Natural killer cell (primary cell): ENCODE data around the gene SMARCD3. TPM values are rescaled to one million over a fixed set of nuclear protein-coding genes. Genes with fewer than 3 reads are reported as not detected.

Experiments
- ATAC-seq, 3 donors: fragments of 150-1000 bp in 2 of 3; fragments of 200-7000 bp in 1 of 3; cut with Tn5 transposase; 1 replicate in 1 of 3; 2 replicates in 2 of 3; pipeline ENCODE4 v1.10.0; 2021; ENCODE audit warnings: mild to moderate bottlenecking in 2 of 3, moderate library complexity in 2 of 3
- DNase-seq, 2 donors: peaks; one replicate each; pipeline versions ENCODE4 v3.0.0 to v3.0.0-alpha.2; 2013 to 2021; ENCODE audit warnings: mixed read lengths in 1 of 2
- H3K27ac ChIP-seq: one replicate; pipeline ENCODE4 v1.5.1; 2013; ENCODE audit warnings: mild to moderate bottlenecking, low read length
- H3K27me3 ChIP-seq: one replicate; pipeline ENCODE4 v1.6.1; 2013; ENCODE audit warnings: low read length; ENCODE audit not compliant: control insufficient read depth, insufficient read depth
- H3K36me3 ChIP-seq: one replicate; pipeline ENCODE4 v1.6.1; 2013; ENCODE audit warnings: low read length; ENCODE audit not compliant: control insufficient read depth, insufficient read depth
- H3K4me1 ChIP-seq: one replicate; pipeline ENCODE4 v1.6.1; 2013; ENCODE audit warnings: low read length; ENCODE audit not compliant: control insufficient read depth, insufficient read depth
- H3K4me3 ChIP-seq: one replicate; pipeline ENCODE4 v1.5.1; 2013; ENCODE audit warnings: low read length
- H3K9me3 ChIP-seq: one replicate; pipeline ENCODE4 v1.6.1; 2013; ENCODE audit warnings: low read length; ENCODE audit not compliant: control insufficient read depth, insufficient read depth
- H3K27ac Mint-ChIP-seq, 2 donors: one replicate each; pipeline ENCODE4 v1.8.0; 2022; ENCODE audit warnings: mild to moderate bottlenecking in 2 of 2, mixed read lengths in 2 of 2, moderate library complexity in 1 of 2
- H3K27me3 Mint-ChIP-seq, 2 donors: one replicate each; pipeline ENCODE4 v1.8.0; 2022; ENCODE audit warnings: low read depth in 2 of 2, mixed read lengths in 2 of 2
- H3K36me3 Mint-ChIP-seq: one replicate; pipeline ENCODE4 v1.8.0; 2022; ENCODE audit warnings: mixed read lengths
- H3K4me1 Mint-ChIP-seq, 2 donors: one replicate each; pipeline ENCODE4 v1.8.0; 2022; ENCODE audit warnings: mixed read lengths in 2 of 2
- H3K4me3 Mint-ChIP-seq: one replicate; pipeline ENCODE4 v1.8.0; 2022; ENCODE audit warnings: mild to moderate bottlenecking, moderate library complexity, mixed read lengths
- H3K9me3 Mint-ChIP-seq, 2 donors: one replicate each; pipeline ENCODE4 v1.8.0; 2022; ENCODE audit warnings: mixed read lengths in 2 of 2
- CTCF ChIP-seq: fragments of 200-600 bp; IDR thresholded peaks from one replicate; pipeline ENCODE4 v1.8.0; 2022; ENCODE audit warnings: antibody characterized with exemption
- WGBS: methylation state at CpG from one replicate; pipeline ENCODE4 v1.1.7; 2013; ENCODE audit warnings: missing lambda C conversion rate; ENCODE audit not compliant: insufficient coverage; 5-methylcytosine and 5-hydroxymethylcytosine counted together
- intact Hi-C: fragments of 100-400 bp; cut with micrococcal nuclease; formaldehyde crosslinking; loops from one replicate; pipeline ENCODE4 v1.14.2; 2022
- total RNA-seq, 4 donors: library from RNA; stranded (reverse); fragments of 120-200 nt in 1 of 4; gene quantifications; one replicate each; pipeline versions ENCODE4 v1.2.3 to v1.2.4, GENCODE V29; 2013 to 2022

The SMARCD3 gene
- total RNA-seq, 3 donors from 2014 or later (not counting 1 experiment from before 2014, with no cell fraction given): 3.1 to 8.7 (median 6.5) TPM

- H3K4me3 ChIP-seq: no peak overlapping the region
- no peaks in the 10 kb centered on the region for H3K9me3 Mint-ChIP-seq
- H3K27ac Mint-ChIP-seq: no peak overlapping the region
- H3K27ac ChIP-seq: no peak overlapping the region
- TF ChIP-seq CTCF: no peak
- no peaks in the 10 kb centered on the region for H3K36me3 ChIP-seq
- DNase-seq (peak in 1 of 2 donors; percentile 15), ATAC-seq (no peak)
- WGBS: 54% methylated on average over 7 of the region's 7 CpGs
- H3K9me3 ChIP-seq: no peaks in the 10 kb centered on the region
- H3K27me3 Mint-ChIP-seq: peaks cover 6 to 7% of the 10 kb centered on the region in 2 donors
- intact Hi-C loops: no loop called here
- H3K36me3 Mint-ChIP-seq: no peaks in the 10 kb centered on the region
- no peak overlapping the region for H3K4me3 Mint-ChIP-seq
- peaks cover 6% of the 10 kb centered on the region for H3K4me1 ChIP-seq
- no peaks in the 10 kb centered on the region for H3K4me1 Mint-ChIP-seq
- H3K27me3 ChIP-seq: no peaks in the 10 kb centered on the region
Observed at GRCh38 chr7:151194188-151194587, 54.3 kb downstream of the SMARCD3 start.

- Mint-ChIP-seq H3K9me3 (no peaks in the 10 kb centered on the region), H3K4me1 (no peaks in the 10 kb centered on the region), H3K4me3 (no peak overlapping the region), H3K27ac (no peak overlapping the region), H3K27me3 (peaks cover 6 to 9% of the 10 kb centered on the region in 2 donors), H3K36me3 (no peaks in the 10 kb centered on the region)
- no peak for DNase-seq
- WGBS: 91% methylated on average over 12 of the region's 14 CpGs
- ATAC-seq: no peak
- Histone ChIP-seq H3K27me3 (no peaks in the 10 kb centered on the region), H3K27ac (no peak overlapping the region), H3K4me1 (peaks cover 6% of the 10 kb centered on the region), H3K9me3 (no peaks in the 10 kb centered on the region), H3K36me3 (no peaks in the 10 kb centered on the region), H3K4me3 (no peak overlapping the region)
- intact Hi-C loops: no loop called here
- TF ChIP-seq CTCF: no peak
Observed at GRCh38 chr7:151193203-151193978, 55.1 kb downstream of the SMARCD3 start.

- Histone ChIP-seq H3K9me3 (no peaks in the 10 kb centered on the region), H3K27ac (no peak overlapping the region), H3K27me3 (no peaks in the 10 kb centered on the region), H3K4me1 (peaks cover 6% of the 10 kb centered on the region), H3K4me3 (no peak overlapping the region), H3K36me3 (no peaks in the 10 kb centered on the region)
- no peaks in the 10 kb centered on the region for H3K9me3 Mint-ChIP-seq
- H3K4me3 Mint-ChIP-seq: no peak overlapping the region
- no peak for TF ChIP-seq CTCF
- H3K4me1 Mint-ChIP-seq: no peaks in the 10 kb centered on the region
- H3K27ac Mint-ChIP-seq: no peak overlapping the region
- 94% methylated on average over 22 of the region's 23 CpGs for WGBS
- DNase-seq (no peak), ATAC-seq (no peak)
- intact Hi-C loops: no loop called here
- H3K27me3 Mint-ChIP-seq: peaks cover 6 to 9% of the 10 kb centered on the region in 2 donors
- H3K36me3 Mint-ChIP-seq: no peaks in the 10 kb centered on the region
Observed at GRCh38 chr7:151192002-151192539, 56.4 kb downstream of the SMARCD3 start.
